Endodermal cell (in vitro differentiated cells): ENCODE measurements around the gene ARSK. TPM values are rescaled to one million over a fixed set of nuclear protein-coding genes. Genes with fewer than 3 reads are reported as not detected.

ENCODE experiments used
- DNase-seq: peaks from one replicate; pipeline ENCODE4 v3.0.0-alpha.2; 2017
- H3K27ac ChIP-seq: 2 replicates; pipeline ENCODE4 v1.5.1; 2013; ENCODE audit warnings: mild to moderate bottlenecking, low read depth, low read length, moderate library complexity
- H3K27me3 ChIP-seq: 2 replicates; pipeline ENCODE4 v1.6.1; 2013; ENCODE audit warnings: mild to moderate bottlenecking, low read length, moderate library complexity; ENCODE audit not compliant: insufficient read depth, control insufficient read depth, poor library complexity, severe bottlenecking
- H3K36me3 ChIP-seq: 2 replicates; pipeline ENCODE4 v1.7.0; 2013; ENCODE audit warnings: mild to moderate bottlenecking, low read length, moderate library complexity; ENCODE audit not compliant: control insufficient read depth, insufficient read depth
- H3K4me1 ChIP-seq: one replicate; pipeline ENCODE4 v1.7.0; 2013; ENCODE audit warnings: low read length; ENCODE audit not compliant: control insufficient read depth, insufficient read depth
- H3K4me3 ChIP-seq: 2 replicates; pipeline ENCODE4 v1.5.1; 2013; ENCODE audit warnings: mild to moderate bottlenecking, low read length, moderate library complexity
- H3K9ac ChIP-seq: 2 replicates; pipeline ENCODE4 v1.6.1; 2013; ENCODE audit warnings: mild to moderate bottlenecking, low read length, moderate library complexity; ENCODE audit not compliant: poor library complexity, severe bottlenecking; ENCODE audit errors: extremely low read depth
- H3K9me3 ChIP-seq: 2 replicates; pipeline ENCODE4 v1.6.1; 2013; ENCODE audit warnings: mild to moderate bottlenecking, low read length, moderate library complexity; ENCODE audit not compliant: control insufficient read depth
- H3K27ac Mint-ChIP-seq: 2 replicates; pipeline ENCODE4 v1.8.0; 2020; ENCODE audit warnings: mixed read lengths
- H3K27me3 Mint-ChIP-seq: 2 replicates; pipeline ENCODE4 v1.8.0; 2021; ENCODE audit warnings: mild to moderate bottlenecking, mixed read lengths; ENCODE audit not compliant: insufficient read depth
- H3K36me3 Mint-ChIP-seq: 2 replicates; pipeline ENCODE4 v1.8.0; 2020; ENCODE audit warnings: low read depth, mixed read lengths
- H3K4me1 Mint-ChIP-seq: 2 replicates; pipeline ENCODE4 v1.8.0; 2020; ENCODE audit warnings: mixed read lengths
- H3K4me3 Mint-ChIP-seq: 2 replicates; pipeline ENCODE4 v1.8.0; 2020; ENCODE audit warnings: mild to moderate bottlenecking, moderate library complexity, mixed read lengths
- H3K9me3 Mint-ChIP-seq: 2 replicates; pipeline ENCODE4 v1.8.0; 2020; ENCODE audit warnings: mild to moderate bottlenecking, mixed read lengths
- CTCF ChIP-seq: fragments of 200-600 bp; sonication (generic); conservative IDR thresholded peaks from 2 replicates; pipeline ENCODE4 v1.5.0; 2021; ENCODE audit warnings: antibody characterized with exemption, mild to moderate bottlenecking
- WGBS, 2 experiments: methylation state at CpG; one replicate each; pipeline versions ENCODE4 v1.1.5 to v1.1.7; 2013; ENCODE audit warnings: missing lambda C conversion rate in 2 of 2, mixed read lengths in 1 of 2; ENCODE audit not compliant: insufficient coverage in 1 of 2, insufficient read length in 1 of 2; 5-methylcytosine and 5-hydroxymethylcytosine counted together
- total RNA-seq, 2 donors: library from RNA; stranded (reverse); fragmentation: NEBNext Ultra II Directional in 1 of 2; extraction: Animal tissue kit (Norgen Biotek cat#: 25700) in 1 of 2; gene quantifications; 2 replicates in 1 of 2; 3 replicates in 1 of 2; pipeline ENCODE4 v1.2.1, GENCODE V29; 2021

The ARSK gene
- total RNA-seq, 2 donors from 2014 or later, result 11.7 to 13.5 TPM

DNA sequence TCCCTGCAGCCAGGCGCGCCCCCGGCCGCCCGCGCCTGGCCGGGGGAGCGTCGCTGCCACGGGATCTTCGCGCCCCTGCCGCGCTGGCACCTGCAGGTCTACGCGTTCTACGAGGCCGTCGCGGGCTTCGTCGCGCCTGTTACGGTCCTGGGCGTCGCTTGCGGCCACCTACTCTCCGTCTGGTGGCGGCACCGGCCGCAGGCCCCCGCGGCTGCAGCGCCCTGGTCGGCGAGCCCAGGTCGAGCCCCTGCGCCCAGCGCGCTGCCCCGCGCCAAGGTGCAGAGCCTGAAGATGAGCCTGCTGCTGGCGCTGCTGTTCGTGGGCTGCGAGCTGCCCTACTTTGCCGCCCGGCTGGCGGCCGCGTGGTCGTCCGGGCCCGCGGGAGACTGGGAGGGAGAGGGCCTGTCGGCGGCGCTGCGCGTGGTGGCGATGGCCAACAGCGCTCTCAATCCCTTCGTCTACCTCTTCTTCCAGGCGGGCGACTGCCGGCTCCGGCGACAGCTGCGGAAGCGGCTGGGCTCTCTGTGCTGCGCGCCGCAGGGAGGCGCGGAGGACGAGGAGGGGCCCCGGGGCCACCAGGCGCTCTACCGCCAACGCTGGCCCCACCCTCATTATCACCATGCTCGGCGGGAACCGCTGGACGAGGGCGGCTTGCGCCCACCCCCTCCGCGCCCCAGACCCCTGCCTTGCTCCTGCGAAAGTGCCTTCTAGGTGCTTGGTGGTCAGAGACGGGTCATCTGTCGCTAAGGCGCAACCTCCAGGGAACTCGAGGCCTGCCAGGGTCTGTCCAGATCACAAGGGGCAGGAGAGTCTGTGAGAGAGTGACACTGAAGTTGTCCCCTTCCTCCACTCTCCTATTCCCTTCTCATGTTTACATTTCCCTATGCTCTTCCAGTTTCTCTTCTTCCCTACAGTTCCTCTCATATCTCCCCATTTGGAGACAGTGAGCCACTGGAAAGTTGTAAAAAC lies 66.3 kb downstream of the ARSK start:
- Histone ChIP-seq H3K27ac (no peak overlapping the region), H3K9me3 (no peaks in the 10 kb centered on the region), H3K27me3 (peaks cover 70% of the 10 kb centered on the region), H3K4me3 (peak overlapping the region; percentile 73), H3K36me3 (no peaks in the 10 kb centered on the region), H3K9ac (peak overlapping the region; percentile 11), H3K4me1 (no peaks in the 10 kb centered on the region)
- H3K27me3 Mint-ChIP-seq, result peaks cover 67% of the 10 kb centered on the region
- no peak overlapping the region for H3K27ac Mint-ChIP-seq
- no peaks in the 10 kb centered on the region for H3K9me3 Mint-ChIP-seq
- H3K36me3 Mint-ChIP-seq, result no peaks in the 10 kb centered on the region
- peak overlapping the region; percentile 47 for H3K4me3 Mint-ChIP-seq
- H3K4me1 Mint-ChIP-seq, result peaks cover 5% of the 10 kb centered on the region
- WGBS, 2 experiments, result 3 to 5% methylated on average over 47 to 92 of the region's 92 CpGs
- TF ChIP-seq CTCF, result peak; percentile 16
- peak; percentile 88 for DNase-seq

GRCh38 chr5:95621839-95622629 lies 67.1 kb downstream of the ARSK start:
- H3K9ac ChIP-seq, result no peak overlapping the region
- Mint-ChIP-seq H3K27ac (no peak overlapping the region), H3K9me3 (no peaks in the 10 kb centered on the region), H3K27me3 (peaks cover 64% of the 10 kb centered on the region), H3K4me3 (peak overlapping the region; percentile 47), H3K4me1 (peaks cover 5% of the 10 kb centered on the region), H3K36me3 (no peaks in the 10 kb centered on the region)
- H3K27me3 ChIP-seq, result peaks cover 70% of the 10 kb centered on the region
- no peaks in the 10 kb centered on the region for H3K4me1 ChIP-seq
- no peak overlapping the region for H3K27ac ChIP-seq
- H3K9me3 ChIP-seq, result no peaks in the 10 kb centered on the region
- no peak for DNase-seq
- WGBS, 2 experiments, result 79 to 88% methylated on average over 2 to 8 of the region's 8 CpGs
- H3K36me3 ChIP-seq, result no peaks in the 10 kb centered on the region
- no peak for TF ChIP-seq CTCF
- peak overlapping the region; percentile 73 for H3K4me3 ChIP-seq

GRCh38 chr5:95623706-95624105 lies 68.8 kb downstream of the ARSK start:
- no peak for TF ChIP-seq CTCF
- Mint-ChIP-seq H3K4me1 (peaks cover 5% of the 10 kb centered on the region), H3K9me3 (peaks cover 12% of the 10 kb centered on the region), H3K27me3 (peaks cover 51% of the 10 kb centered on the region), H3K27ac (no peak overlapping the region), H3K4me3 (no peak overlapping the region), H3K36me3 (no peaks in the 10 kb centered on the region)
- DNase-seq, result no peak
- H3K4me3 ChIP-seq, result no peak overlapping the region
- H3K9me3 ChIP-seq, result peaks cover 11% of the 10 kb centered on the region
- H3K9ac ChIP-seq, result no peak overlapping the region
- no peaks in the 10 kb centered on the region for H3K4me1 ChIP-seq
- whole genome bisulfite sequencing, 2 experiments, result 85 to 93% methylated on average over 4 to 5 of the region's 5 CpGs
- H3K27ac ChIP-seq, result no peak overlapping the region
- no peaks in the 10 kb centered on the region for H3K36me3 ChIP-seq
- peaks cover 60% of the 10 kb centered on the region for H3K27me3 ChIP-seq
